H1 (cell line): ENCODE data around the gene TDRD5. TPM values are rescaled to one million over a fixed set of nuclear protein-coding genes. Genes with fewer than 3 reads are reported as not detected.

Experiments used
- CTCF ChIP-seq, 3 experiments: IDR thresholded peaks; 1 replicate in 2 of 3; 2 replicates in 1 of 3; pipeline versions ENCODE4 v1.5.1 to v1.6.1; 2011; ENCODE audit warnings: low read length in 3 of 3, mild to moderate bottlenecking in 3 of 3, inconsistent platforms in 2 of 3, low read depth in 1 of 3, moderate library complexity in 1 of 3; ENCODE audit not compliant: insufficient read depth in 1 of 3; ENCODE audit errors: control extremely low read depth in 1 of 3
- polyA plus RNA-seq, 7 experiments: library from polyadenylated mRNA; depleted of rRNA in 3 of 7; stranded (reverse) in 5 of 7; unstranded in 2 of 7; fragments of >200 nt in 5 of 7; fragments of 200-250 nt in 2 of 7; gene quantifications; 1 replicate in 5 of 7; 2 replicates in 1 of 7; 4 replicates in 1 of 7; pipeline versions ENCODE4 v1.2.1 to v1.2.3, GENCODE V29; 2011 to 2013; ENCODE audit warnings: missing spikeins in 2 of 7, mixed read lengths in 2 of 7
- total RNA-seq: library from RNA; stranded (reverse); fragmentation: NEBNext Ultra II Directional; extraction: Animal tissue kit (Norgen Biotek cat#: 25700); gene quantifications from 2 replicates; pipeline ENCODE4 v1.2.1, GENCODE V29; 2021

TDRD5 gene
- total and polyA plus RNA-seq, 2 of the 8 experiments (the other 6 are each of a cell fraction or from before 2014, with no cell fraction given) = 0.53 to 1.4 TPM

GRCh38 chr1:179708434-179709195 is 117.0 kb downstream of the TDRD5 start (continued):
- TF ChIP-seq CTCF (IDR thresholded peaks at IDR 0.05; ENCODE audit: control extremely low read depth in 1 of 3, insufficient read depth in 1 of 3, low read depth in 1 of 3, low read length in 3 of 3) = no peak
